IPS DF 19.7 (cell line): ENCODE measurements around the gene ACE.

Experiments used
- DNase-seq: peaks from one replicate; pipeline ENCODE4 v3.0.0-alpha.2; 2013; ENCODE audit warnings: low read depth, low spot score

Gene ACE

GRCh38 chr17:63514974-63515373, 38.1 kb downstream of the ACE start:
- no peak for DNase-seq

GRCh38 chr17:63515426-63515825, 38.6 kb downstream of the ACE start:
- DNase-seq, result no peak

GRCh38 chr17:63516910-63517824, 40.3 kb downstream of the ACE start:
- DNase-seq, result no peak

- DNase-seq, result no peak
Observed at GRCh38 chr17:63517825-63518534, 41.1 kb downstream of the ACE start.

GRCh38 chr17:63519116-63519881, 42.4 kb downstream of the ACE start:
- DNase-seq, result no peak

- DNase-seq, result no peak
Observed at GRCh38 chr17:63519972-63520882, 43.4 kb downstream of the ACE start.

- DNase-seq, result no peak
Observed at GRCh38 chr17:63523253-63523855, 46.5 kb downstream of the ACE start, which contains the start of gene KCNH6. KCNH6 (plus strand) TSS chr17:63523358; CDS start chr17:63523414, 56 bp downstream.

GRCh38 chr17:63524051-63524450, 47.2 kb downstream of the ACE start:
- no peak for DNase-seq

GRCh38 chr17:63525190-63525946, 48.5 kb downstream of the ACE start:
- no peak for DNase-seq

- no peak for DNase-seq
Observed at GRCh38 chr17:63526861-63527260, 50.0 kb downstream of the ACE start.

GRCh38 chr17:63528183-63528582, 51.3 kb downstream of the ACE start:
- DNase-seq, result no peak

GRCh38 chr17:63529711-63530556, 53.1 kb downstream of the ACE start:
- no peak for DNase-seq

GRCh38 chr17:63530557-63531021, 53.7 kb downstream of the ACE start:
- DNase-seq, result no peak

GRCh38 chr17:63531022-63531965, 54.4 kb downstream of the ACE start:
- DNase-seq, result no peak

GRCh38 chr17:63533433-63534077, 56.7 kb downstream of the ACE start:
- DNase-seq, result no peak

GRCh38 chr17:63534078-63534570, 57.3 kb downstream of the ACE start:
- DNase-seq, result no peak
